ENCODE data around the gene ZCCHC7. TPM values are rescaled to one million over a fixed set of nuclear protein-coding genes. Genes with fewer than 3 reads are reported as not detected.

Gene ZCCHC7
- total and polyA plus RNA-seq, 2 of the 8 experiments (the other 6 are each of a cell fraction or from before 2014, with no cell fraction given), result 12.2 to 27.5 TPM

DNA sequence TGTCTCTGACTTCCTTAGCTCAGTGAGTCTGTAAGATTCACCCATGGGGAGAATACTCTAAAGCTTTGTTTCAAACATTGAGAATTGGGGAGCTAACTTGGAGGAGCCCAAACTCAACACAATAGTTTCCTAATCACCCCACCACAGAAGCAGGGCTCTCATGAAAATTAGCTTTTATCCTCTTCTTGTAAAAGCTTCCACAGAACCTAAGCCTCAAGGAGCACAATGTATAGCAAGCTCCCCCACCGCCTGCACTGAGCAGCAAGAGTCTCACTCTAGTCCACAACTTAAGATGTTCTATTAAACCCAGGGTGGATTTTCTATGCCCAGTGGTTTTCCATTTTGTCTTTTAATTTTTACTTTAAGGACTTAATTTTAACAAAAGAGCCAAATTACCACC, 253.2 kb downstream of the ZCCHC7 start (continued):
- TF ChIP-seq CBX5 (IDR thresholded peaks at IDR 0.05; ENCODE audit: low read depth, low read length), result no peak
- TF ChIP-seq SIRT6 (IDR thresholded peaks at IDR 0.05; ENCODE audit: low read length), result no peak
- no peak for TF ChIP-seq EGR1 (IDR thresholded peaks at IDR 0.05; ENCODE audit: borderline replicate concordance, low read depth, low read length)
- TF ChIP-seq E2F6 (IDR thresholded peaks at IDR 0.05), result no peak
- no peak for TF ChIP-seq ASH2L (IDR thresholded peaks at IDR 0.05; ENCODE audit: low read length)
- TF ChIP-seq NANOG (IDR thresholded peaks at IDR 0.05; ENCODE audit: insufficient read depth, low read depth, low read length, poor library complexity, severe bottlenecking), result no peak
